GM12878 (cell line): ENCODE data around the gene TTC16. TPM values are rescaled to one million over a fixed set of nuclear protein-coding genes. Genes with fewer than 3 reads are reported as not detected.

Experiments
- ASH2L ChIP-seq: fragments of 300-600, 200-600 bp; sonication (generic); IDR thresholded peaks from 2 replicates; pipeline ENCODE4 v1.6.1; 2017; ENCODE audit warnings: low read depth, mild to moderate bottlenecking, borderline replicate concordance
- FOXM1 ChIP-seq: IDR thresholded peaks from 2 replicates; pipeline ENCODE4 v1.6.1; 2012; ENCODE audit warnings: low read depth, mild to moderate bottlenecking, inconsistent platforms, low read length, moderate library complexity
- HDAC2 ChIP-seq: fragments of 200-600 bp; sonication (generic); IDR thresholded peaks from 2 replicates; pipeline ENCODE4 v1.6.1; 2017
- IRF4 ChIP-seq: IDR thresholded peaks from 2 replicates; pipeline ENCODE4 v1.6.1; 2011; ENCODE audit warnings: low read depth, low read length
- LARP7 ChIP-seq: fragments of 450-650 bp; IDR thresholded peaks from 2 replicates; pipeline ENCODE4 v1.6.1; 2017; ENCODE audit warnings: mild to moderate bottlenecking
- NRF1 ChIP-seq: conservative IDR thresholded peaks from 2 replicates; pipeline ENCODE4 v1.6.1; 2011; ENCODE audit warnings: mild to moderate bottlenecking, low read depth, low read length, improper control_type of control experiment
- PML ChIP-seq: IDR thresholded peaks from 2 replicates; pipeline ENCODE4 v1.6.1; 2012; ENCODE audit warnings: low read length, inconsistent platforms
- RCOR1 ChIP-seq: conservative IDR thresholded peaks from 2 replicates; pipeline ENCODE4 v1.6.1; 2012; ENCODE audit warnings: low read depth, low read length, improper control_type of control experiment
- SMAD1 ChIP-seq: fragments of 450-650 bp; IDR thresholded peaks from 2 replicates; pipeline ENCODE4 v1.6.1; 2018; ENCODE audit warnings: mild to moderate bottlenecking, low read depth; ENCODE audit not compliant: partially characterized antibody
- TCF3 ChIP-seq: IDR thresholded peaks from 2 replicates; pipeline ENCODE4 v1.6.1; 2012; ENCODE audit warnings: low read depth, mild to moderate bottlenecking, low read length, borderline replicate concordance; ENCODE audit not compliant: insufficient read depth
- ZNF592 ChIP-seq: fragments of 450-650 bp; IDR thresholded peaks from 2 replicates; pipeline ENCODE4 v1.6.1; 2017; ENCODE audit warnings: mild to moderate bottlenecking, moderate library complexity
- ZSCAN29 ChIP-seq: fragments of 450-650 bp; IDR thresholded peaks from 2 replicates; pipeline ENCODE4 v1.6.1; 2017; ENCODE audit warnings: mild to moderate bottlenecking, moderate library complexity
- polyA plus RNA-seq, 11 experiments: library from polyadenylated mRNA; depleted of rRNA in 4 of 11; unstranded in 6 of 11; stranded (reverse) in 5 of 11; fragments of >200 nt; fragmentation: Nextera tagmentation in 4 of 11; fragmentation: Illumina TruSeq in 1 of 11; extraction: Ambion mirVana in 4 of 11; extraction: Trizol in 1 of 11; gene quantifications; 1 replicate in 1 of 11; 2 replicates in 10 of 11; pipeline versions ENCODE4 v1.2.1 to v1.2.3, GENCODE V29; 2011 to 2016; ENCODE audit warnings: inconsistent platforms in 2 of 11, missing spikeins in 2 of 11, low read depth in 1 of 11
- total RNA-seq, 4 experiments: library from RNA; depleted of rRNA in 3 of 4; stranded (reverse); fragments of >200 nt in 3 of 4; fragmentation: Illumina TruSeq in 1 of 4; extraction: Trizol in 1 of 4; gene quantifications; 2 replicates each; pipeline versions ENCODE4 v1.2.1 to v1.2.3, GENCODE V29; 2013 to 2021

The TTC16 gene
- total and polyA plus RNA-seq, 10 of the 15 experiments (the other 5 are each of a cell fraction or from before 2014, with no cell fraction given) = 0.03 TPM; not detected in 9

GRCh38 chr9:127742435-127743088 is 26.7 kb downstream of the TTC16 start (continued):
- no peak for TF ChIP-seq ASH2L
- no peak for TF ChIP-seq RCOR1
- no peak for TF ChIP-seq TCF3
- no peak for TF ChIP-seq HDAC2
- no peak for TF ChIP-seq ZNF592
- no peak for TF ChIP-seq FOXM1
- TF ChIP-seq NRF1 = no peak
- TF ChIP-seq SMAD1 = no peak
- no peak for TF ChIP-seq PML
- no peak for TF ChIP-seq ZSCAN29
- TF ChIP-seq LARP7 = no peak
- TF ChIP-seq IRF4 = no peak
